ENCODE results near the gene FIG4. TPM values are rescaled to one million over a fixed set of nuclear protein-coding genes. Genes with fewer than 3 reads are reported as not detected.

Gene FIG4
- total RNA-seq, 1 experiment from 2014 or later, result 15.7 TPM

- BruUV-seq (replicated peaks), result no TSS peak
- no peaks in the 10 kb centered on the region for H3K9me3 ChIP-seq (ENCODE audit: control insufficient read depth in 1 of 2, insufficient read depth in 1 of 2, low read depth in 1 of 2, low read length in 2 of 2)
- no peak for DNase-seq (ENCODE audit: low read depth, low spot score)
- H3K9me2 ChIP-seq (ENCODE audit: insufficient read depth), result no peaks in the 10 kb centered on the region
- no peak overlapping the region for H3K9ac ChIP-seq (ENCODE audit: low read length)
- no peak overlapping the region for H3K4me2 ChIP-seq (ENCODE audit: low read length)
- ATAC-seq, result no peak
- CTCF ChIA-PET, result no interaction called here
- no peaks in the 10 kb centered on the region for H3K36me3 ChIP-seq (ENCODE audit: control insufficient read depth in 1 of 2, insufficient read depth in 2 of 2, low read length in 2 of 2)
- intact Hi-C loops (cut with micrococcal nuclease), result no loop called here
- no peaks in the 10 kb centered on the region for H4K20me1 ChIP-seq (ENCODE audit: insufficient read depth)
- no peaks in the 10 kb centered on the region for H3K79me2 ChIP-seq (ENCODE audit: insufficient read depth, low read length)
- POLR2A ChIA-PET, result no interaction called here
- H3K4me3 ChIP-seq (replicated peaks in 1 of 2; ENCODE audit: low read depth in 1 of 2, low read length in 2 of 2), result no peak overlapping the region
- H3K27me3 ChIP-seq (ENCODE audit: insufficient read depth, low read length), result no peaks in the 10 kb centered on the region
- H3K27ac ChIP-seq (ENCODE audit: low read depth, low read length), result no peak overlapping the region
- no peak overlapping the region for H2AFZ ChIP-seq (ENCODE audit: low read depth, low read length, poor library complexity, severe bottlenecking)
- no peaks in the 10 kb centered on the region for H3K4me1 ChIP-seq (ENCODE audit: control insufficient read depth in 1 of 2, insufficient read depth in 2 of 2, low read length in 2 of 2)
- RAD21 ChIA-PET (ENCODE audit: low non-redundant PET in 1 of 2, low total read pairs in 2 of 2, uncharacterized antibody in 2 of 2, unreplicated experiment in 2 of 2), result no interaction called here
- TF ChIP-seq CTCF (IDR thresholded peaks at IDR 0.05 in 2 of 3, conservative IDR thresholded peaks at IDR 0.05 in 1 of 3; ENCODE audit: borderline replicate concordance in 1 of 3, insufficient read depth in 1 of 3, low read depth in 2 of 3, low read length in 2 of 3), result no peak
- no peak for TF ChIP-seq REST (IDR thresholded peaks at IDR 0.05; ENCODE audit: low read depth)
- TF ChIP-seq EZH2 (IDR thresholded peaks at IDR 0.05), result no peak
- TF ChIP-seq EZH2phosphoT487 (IDR thresholded peaks at IDR 0.05; ENCODE audit: borderline replicate concordance), result no peak
- TF ChIP-seq TCF7L2 (IDR thresholded peaks at IDR 0.05; ENCODE audit: borderline replicate concordance, extremely low read depth, insufficient read depth, insufficient read length), result no peak
- no peak for TF ChIP-seq JUND (IDR thresholded peaks at IDR 0.05)
- TF ChIP-seq SP1 (IDR thresholded peaks at IDR 0.05; ENCODE audit: low read depth), result no peak
- no peak for TF ChIP-seq SRF (IDR thresholded peaks at IDR 0.05; ENCODE audit: low read depth)
- no peak for TF ChIP-seq SIN3A (IDR thresholded peaks at IDR 0.05; ENCODE audit: low read depth)
- TF ChIP-seq ZFX (IDR thresholded peaks at IDR 0.05), result no peak
- no peak for TF ChIP-seq CBX3 (IDR thresholded peaks at IDR 0.05; ENCODE audit: low read depth)
These were observed 47.2 kb downstream of the FIG4 start for GRCh38 chr6:109738255-109738654.

Measured in HCT116 (cell line).